HG03039 (cell line): ENCODE results near the gene MNT.

Experiments
- ATAC-seq: cut with Tn5 transposase; IDR thresholded peaks from one replicate; pipeline ENCODE4 v1.9.1; 2021; ENCODE audit warnings: mild to moderate bottlenecking, moderate library complexity; ENCODE audit not compliant: unreplicated experiment

Gene MNT

GRCh38 chr17:2383628-2384167 lies 17.2 kb downstream of the MNT start:
- ATAC-seq = no peak

DNA sequence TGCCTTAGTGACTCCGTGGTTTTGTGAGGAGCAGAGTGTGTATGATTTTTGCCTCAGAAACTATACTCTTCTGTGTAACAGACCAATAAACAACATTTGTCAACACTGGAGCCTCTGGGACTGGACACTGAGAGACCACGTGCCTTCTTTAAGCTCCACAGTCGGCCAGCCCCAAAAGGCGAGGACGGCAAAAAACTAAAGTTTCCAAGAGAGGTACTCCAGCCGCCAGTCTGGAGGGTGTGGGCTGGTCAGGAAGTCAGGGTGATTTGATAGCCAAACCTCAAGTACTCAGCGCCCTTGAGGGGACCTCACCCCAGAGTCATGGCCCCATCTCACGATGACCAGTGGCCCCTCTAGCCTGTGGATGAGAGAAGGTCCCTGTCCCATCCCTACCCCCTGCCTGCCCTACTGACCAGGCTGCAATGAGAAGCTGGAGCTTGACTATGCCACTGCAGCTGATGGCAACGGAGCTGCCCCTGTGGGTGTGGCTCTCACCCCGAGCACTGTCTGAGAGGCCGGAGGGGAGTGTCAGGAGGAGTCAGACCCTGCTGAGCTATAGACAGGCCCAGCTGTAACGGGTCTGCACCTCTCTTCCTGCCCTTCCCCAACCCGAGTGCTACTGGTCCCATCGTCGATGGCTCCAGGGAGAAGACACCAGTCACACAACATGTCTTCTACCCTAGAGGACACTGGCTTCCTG lies 19.8 kb downstream of the MNT start:
- ATAC-seq = no peak

- no peak for ATAC-seq
Observed at GRCh38 chr17:2380226-2380922, 20.5 kb downstream of the MNT start.

DNA sequence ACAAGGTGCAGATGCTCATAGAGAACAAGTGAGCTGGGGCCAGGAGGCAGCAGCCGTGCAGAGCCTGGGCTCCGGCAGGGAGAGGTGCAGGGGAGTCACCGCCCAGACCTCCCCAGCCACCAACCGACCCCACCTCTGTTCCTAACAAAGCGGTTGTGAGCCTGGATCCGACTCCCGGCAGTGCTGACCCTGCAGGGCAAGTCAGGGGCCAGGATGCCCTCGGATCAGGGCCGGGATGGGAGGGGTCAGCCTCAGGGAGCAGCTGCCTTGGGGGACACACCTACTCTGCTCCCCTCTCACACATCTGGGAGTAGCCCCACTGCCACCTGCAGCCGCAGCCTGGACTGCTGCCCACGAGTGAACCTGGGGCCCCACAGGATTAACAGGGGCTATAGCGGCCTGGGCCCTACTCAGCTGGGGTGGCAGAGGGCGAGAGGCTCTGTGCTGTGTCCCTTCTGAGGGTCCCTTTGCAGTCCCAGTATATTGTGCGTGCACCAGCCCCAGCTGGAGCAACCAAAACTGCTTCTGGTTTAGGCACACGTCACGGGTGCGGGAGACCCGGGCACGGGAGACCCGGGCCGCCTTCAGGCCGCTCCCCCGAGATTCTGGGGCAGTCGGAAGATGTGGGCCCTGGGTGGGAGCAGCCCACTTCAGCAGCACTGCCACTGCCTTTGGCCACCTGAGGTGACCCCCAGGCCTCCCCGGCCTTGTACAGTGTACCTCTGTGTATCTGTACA lies 21.2 kb downstream of the MNT start:
- no peak for ATAC-seq

GRCh38 chr17:2378905-2379304 lies 22.0 kb downstream of the MNT start:
- no peak for ATAC-seq

DNA sequence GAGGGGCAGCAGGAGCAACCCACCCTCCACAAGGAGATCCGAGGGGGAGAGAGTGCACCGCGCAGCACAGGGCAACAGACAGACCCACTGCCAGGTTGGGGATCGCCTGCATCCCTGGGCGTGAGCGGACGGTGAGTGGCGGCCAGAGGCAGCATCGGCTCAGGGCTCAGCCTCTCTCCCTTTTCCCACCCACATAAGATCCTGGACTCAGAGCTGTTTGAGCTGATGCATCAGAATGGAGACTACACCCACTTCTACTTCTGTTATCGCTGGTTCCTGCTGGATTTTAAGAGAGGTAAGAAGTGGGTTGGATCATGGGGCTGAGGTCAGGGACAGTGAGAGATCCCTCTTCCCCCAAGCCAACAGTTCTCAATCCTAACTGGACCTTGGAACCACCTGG lies 23.2 kb downstream of the MNT start:
- no peak for ATAC-seq

GRCh38 chr17:2376107-2376506 lies 24.8 kb downstream of the MNT start:
- no peak for ATAC-seq

- ATAC-seq = no peak
Observed at GRCh38 chr17:2375406-2375805, 25.5 kb downstream of the MNT start.

DNA sequence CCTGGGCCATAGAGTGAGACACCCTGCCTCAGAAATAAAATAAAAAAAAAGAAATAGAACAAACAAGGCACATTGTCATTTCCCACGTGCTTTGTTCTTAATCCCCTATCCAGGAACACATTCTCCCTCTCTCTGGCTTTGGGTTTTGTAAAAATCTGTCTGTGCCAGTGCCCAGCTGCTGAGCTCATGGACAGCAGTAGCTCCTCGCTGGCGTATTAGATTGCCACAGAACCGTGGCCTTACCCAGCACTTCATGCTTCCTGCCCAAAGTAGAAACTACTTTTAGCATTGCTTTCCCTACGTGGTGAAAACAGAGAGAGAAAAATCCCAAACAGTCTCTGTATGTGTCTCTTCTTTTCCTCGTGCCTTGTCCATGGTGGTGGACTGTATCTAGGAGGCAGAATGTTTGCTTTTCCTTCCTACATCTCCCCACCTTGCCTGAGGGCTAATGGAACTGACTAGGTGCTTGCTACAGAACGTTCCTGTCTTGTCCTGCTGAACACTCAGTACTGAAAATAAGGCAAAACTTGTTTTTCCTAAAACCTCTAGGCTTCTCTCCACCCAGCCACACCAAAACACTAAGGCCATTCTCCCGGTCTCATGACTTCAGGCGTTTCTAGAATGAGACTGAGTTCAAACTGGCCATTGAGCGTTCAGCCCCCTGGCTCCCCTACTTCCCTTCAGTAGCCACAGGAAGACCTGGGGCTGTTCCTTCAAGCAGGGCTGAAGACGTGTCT lies 26.1 kb downstream of the MNT start:
- ATAC-seq = no peak

GRCh38 chr17:2373179-2373578 lies 27.7 kb downstream of the MNT start:
- no peak for ATAC-seq

GRCh38 chr17:2372681-2373080 lies 28.2 kb downstream of the MNT start:
- no peak for ATAC-seq

DNA sequence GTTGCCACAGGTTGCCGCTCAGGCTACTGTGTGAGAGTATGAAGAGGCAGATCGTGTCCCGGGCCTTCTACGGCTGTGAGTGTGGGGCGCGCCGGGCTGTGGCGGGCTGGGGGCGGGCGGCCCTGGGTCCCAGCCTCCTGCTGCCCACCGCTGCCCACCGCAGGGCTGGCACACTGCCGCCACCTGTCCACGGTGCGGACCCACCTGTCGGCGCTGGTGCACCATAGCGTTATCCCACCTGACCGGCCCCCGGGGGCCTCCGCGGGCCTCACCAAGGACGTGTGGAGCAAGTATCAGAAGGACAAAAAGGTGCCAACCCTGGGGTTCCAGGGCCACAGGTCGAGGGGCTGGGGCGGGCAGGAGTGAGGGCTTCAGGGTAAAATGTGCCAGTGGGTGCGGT lies 28.7 kb downstream of the MNT start:
- no peak for ATAC-seq

- ATAC-seq = no peak
Observed at GRCh38 chr17:2371183-2372130, 29.4 kb downstream of the MNT start.

DNA sequence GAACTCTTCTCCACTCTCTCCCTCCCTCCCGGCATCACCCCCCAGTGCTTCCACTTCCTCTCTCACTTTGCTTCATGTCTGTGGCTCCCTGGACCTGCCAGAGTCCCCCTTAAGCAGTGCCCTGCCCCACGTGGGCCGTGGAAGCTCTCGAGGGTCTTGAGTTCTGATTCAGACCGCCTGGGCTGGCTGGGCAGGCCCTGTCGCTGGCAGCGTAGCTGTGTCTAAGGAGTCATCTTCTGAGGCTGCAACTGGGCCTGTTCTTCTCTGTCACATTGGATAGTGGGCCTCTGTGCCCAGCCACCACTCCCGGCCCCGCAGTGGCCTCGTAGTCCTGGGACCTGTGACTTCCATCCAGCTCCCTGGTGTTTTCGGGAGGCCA lies 30.7 kb downstream of the MNT start:
- no peak for ATAC-seq

GRCh38 chr17:2369551-2370210 lies 31.2 kb downstream of the MNT start:
- no peak for ATAC-seq

GRCh38 chr17:2369039-2369438 lies 31.8 kb downstream of the MNT start:
- no peak for ATAC-seq

GRCh38 chr17:2368359-2368758 lies 32.5 kb downstream of the MNT start:
- ATAC-seq = no peak

DNA sequence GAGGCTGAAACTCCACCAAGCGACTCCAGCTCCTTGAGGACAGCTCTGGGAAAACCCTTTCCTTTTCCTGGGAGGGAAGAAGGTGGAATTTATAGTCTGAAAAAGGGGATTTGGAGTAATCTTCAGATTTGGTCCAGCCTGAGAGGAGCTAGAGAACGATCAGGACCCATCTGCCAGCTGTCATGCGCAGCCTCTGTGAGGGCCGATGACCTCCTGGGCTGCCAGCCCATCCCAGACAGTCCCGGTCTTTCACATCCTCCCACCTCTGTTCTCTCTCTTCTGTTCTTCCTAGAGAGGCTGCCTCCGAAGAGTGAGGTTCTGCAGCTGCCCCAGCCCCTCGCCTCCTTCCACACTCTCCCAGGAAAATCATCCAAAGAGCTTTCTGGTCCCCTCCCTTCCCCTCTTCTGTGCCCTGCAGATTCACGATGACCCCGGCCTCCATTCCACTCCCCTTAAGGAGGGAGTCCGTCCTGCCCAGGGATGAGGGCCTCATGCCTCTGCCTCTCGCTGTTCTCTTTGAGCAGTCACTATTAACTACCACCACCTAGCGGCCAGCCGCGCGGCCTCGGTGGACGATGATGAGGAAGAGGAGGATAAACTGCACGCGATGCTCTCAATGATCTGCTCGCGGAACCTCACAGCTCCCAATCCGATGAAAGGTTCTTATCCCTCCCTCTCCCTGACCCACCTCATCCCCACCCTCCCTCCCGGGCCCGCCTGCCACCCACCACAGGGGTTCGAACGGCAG lies 33.9 kb downstream of the MNT start:
- no peak for ATAC-seq

DNA sequence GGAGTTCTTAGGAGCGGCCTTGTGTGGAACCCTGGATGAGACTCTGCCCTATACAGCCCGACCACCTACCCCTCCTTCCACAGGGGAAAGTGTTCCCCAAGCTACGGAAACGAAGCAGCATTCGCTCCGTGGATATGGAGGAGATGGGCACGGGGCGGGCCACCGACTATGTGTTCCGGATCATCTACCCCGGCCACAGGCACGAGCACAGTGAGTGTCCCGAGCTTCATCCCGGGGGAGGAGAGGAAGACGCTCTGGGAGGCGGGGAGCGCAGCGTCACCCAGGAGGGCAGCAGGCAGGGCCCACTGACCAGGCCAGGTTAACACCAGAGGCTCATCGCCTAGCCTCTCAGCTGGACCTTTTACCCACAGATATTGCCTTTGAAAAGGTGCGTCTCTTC lies 35.7 kb downstream of the MNT start:
- no peak for ATAC-seq
